ENCODE data around the gene ICE1.

GRCh38 chr5:5461012-5461411 is 38.5 kb downstream of the ICE1 start:
- TF ChIP-seq CTCF (IDR thresholded peaks at IDR 0.05; ENCODE audit: low read length) (no peak), EZH2 (optimal IDR thresholded peaks at IDR 0.05; ENCODE audit: low read depth, low read length) (no peak)

Measured in MM.1S (cell line).